PC-3 (cell line): Measurements from ENCODE around the gene LCNL1.

ENCODE experiments used
- EZH2 ChIP-seq: fragments of 300-600 bp; sonication (generic); IDR thresholded peaks from one replicate; pipeline ENCODE4 v1.6.1; 2017; ENCODE audit warnings: antibody characterized with exemption, mild to moderate bottlenecking, low read length; ENCODE audit not compliant: unreplicated experiment
- EZH2phosphoT487 ChIP-seq: fragments of 300-600 bp; sonication (generic); IDR thresholded peaks from 2 replicates; pipeline ENCODE4 v1.6.1; 2018; ENCODE audit warnings: mild to moderate bottlenecking, antibody characterized with exemption, low read length, borderline replicate concordance
- TF ChIP-seq, protein P1 (sequence below): fragments of 300-600 bp; sonication (generic); conservative IDR thresholded peaks from 2 replicates; pipeline ENCODE4 v1.5.1; 2017; ENCODE audit warnings: antibody characterized with exemption, low read depth, mild to moderate bottlenecking, low read length

DNA sequence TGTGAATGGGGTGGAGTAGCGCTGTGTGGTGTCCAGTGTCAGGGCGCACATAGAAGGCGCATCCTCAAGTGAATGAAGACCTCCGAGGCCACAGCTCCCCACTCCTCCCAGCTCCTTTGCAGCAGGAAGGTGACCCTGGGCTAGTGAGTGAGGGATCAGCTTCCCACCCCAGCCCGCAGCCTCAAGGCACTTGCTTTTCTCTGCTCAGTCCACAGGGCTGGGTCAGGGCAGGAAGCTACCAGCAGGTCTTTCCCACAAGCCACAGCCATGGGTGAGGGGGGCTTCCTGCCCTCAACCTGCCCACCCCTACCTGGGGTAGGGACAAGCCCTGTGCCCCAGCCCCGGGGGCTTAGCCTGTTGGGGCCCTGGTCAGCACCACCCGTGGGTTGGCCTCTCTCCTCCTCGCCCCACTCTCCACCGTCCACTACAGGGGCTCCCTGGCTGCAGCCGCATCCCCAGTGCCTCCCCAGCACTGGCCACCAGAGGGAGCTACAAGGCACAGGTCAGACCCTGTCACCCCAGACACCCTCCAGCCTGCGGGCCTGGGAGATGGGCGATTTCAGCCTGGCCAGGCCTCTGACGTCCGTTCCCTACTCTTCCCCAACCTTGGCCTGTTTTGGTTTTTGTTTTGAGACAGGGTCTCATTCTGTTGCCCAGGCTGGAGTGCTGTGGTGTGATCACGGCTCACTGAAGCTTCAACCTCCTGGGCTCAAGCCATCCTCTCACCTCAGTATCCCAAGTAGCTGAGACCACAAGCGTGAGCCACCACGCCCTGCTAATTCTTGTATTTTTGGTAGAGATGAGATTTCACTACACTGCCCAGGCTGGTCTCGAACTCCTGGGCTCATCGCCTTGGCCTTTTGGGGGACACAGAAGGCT, 46.5 kb downstream of the LCNL1 start:
- TF ChIP-seq, protein P1, sequence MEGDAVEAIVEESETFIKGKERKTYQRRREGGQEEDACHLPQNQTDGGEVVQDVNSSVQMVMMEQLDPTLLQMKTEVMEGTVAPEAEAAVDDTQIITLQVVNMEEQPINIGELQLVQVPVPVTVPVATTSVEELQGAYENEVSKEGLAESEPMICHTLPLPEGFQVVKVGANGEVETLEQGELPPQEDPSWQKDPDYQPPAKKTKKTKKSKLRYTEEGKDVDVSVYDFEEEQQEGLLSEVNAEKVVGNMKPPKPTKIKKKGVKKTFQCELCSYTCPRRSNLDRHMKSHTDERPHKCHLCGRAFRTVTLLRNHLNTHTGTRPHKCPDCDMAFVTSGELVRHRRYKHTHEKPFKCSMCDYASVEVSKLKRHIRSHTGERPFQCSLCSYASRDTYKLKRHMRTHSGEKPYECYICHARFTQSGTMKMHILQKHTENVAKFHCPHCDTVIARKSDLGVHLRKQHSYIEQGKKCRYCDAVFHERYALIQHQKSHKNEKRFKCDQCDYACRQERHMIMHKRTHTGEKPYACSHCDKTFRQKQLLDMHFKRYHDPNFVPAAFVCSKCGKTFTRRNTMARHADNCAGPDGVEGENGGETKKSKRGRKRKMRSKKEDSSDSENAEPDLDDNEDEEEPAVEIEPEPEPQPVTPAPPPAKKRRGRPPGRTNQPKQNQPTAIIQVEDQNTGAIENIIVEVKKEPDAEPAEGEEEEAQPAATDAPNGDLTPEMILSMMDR = peak; percentile 80
- TF ChIP-seq EZH2 (no peak), EZH2phosphoT487 (no peak)
